ENCODE measurements around the gene LIPJ.
A peak's percentile ranks its signal among the peaks of the same experiment; 100 is the strongest.

LIPJ gene

GRCh38 chr10:88586462-88586861 lies at the start of gene LIPJ:
Gene LIPJ (plus strand): TSS chr10:88586762. CDS start chr10:88590688, 3,926 bp downstream.
- no peak for DNase-seq

- no peak for DNase-seq
Observed at GRCh38 chr10:88537322-88537721, 49.2 kb upstream of the LIPJ start.

- no peak for DNase-seq
Observed at GRCh38 chr10:88538048-88538447, 48.5 kb upstream of the LIPJ start.

- no peak for DNase-seq
Observed at GRCh38 chr10:88540351-88540750, 46.2 kb upstream of the LIPJ start.

- no peak for DNase-seq
Observed at GRCh38 chr10:88541116-88541626, 45.4 kb upstream of the LIPJ start.

- DNase-seq = no peak
Observed at GRCh38 chr10:88542522-88542921, 44.0 kb upstream of the LIPJ start.

GRCh38 chr10:88544140-88544870 lies 42.3 kb upstream of the LIPJ start:
- peak; percentile 39 for DNase-seq

- DNase-seq = no peak
Observed at GRCh38 chr10:88545359-88545758, 41.2 kb upstream of the LIPJ start.

- no peak for DNase-seq
Observed at GRCh38 chr10:88546497-88546896, 40.1 kb upstream of the LIPJ start.

- DNase-seq = no peak
Observed at GRCh38 chr10:88551246-88551645, 35.3 kb upstream of the LIPJ start.

GRCh38 chr10:88553116-88553752 lies 33.3 kb upstream of the LIPJ start:
- DNase-seq = peak; percentile 88

GRCh38 chr10:88555190-88555908 lies 31.2 kb upstream of the LIPJ start:
- peak; percentile 91 for DNase-seq

- no peak for DNase-seq
Observed at GRCh38 chr10:88557256-88557655, 29.3 kb upstream of the LIPJ start.

- DNase-seq = no peak
Observed at GRCh38 chr10:88557658-88558057, 28.9 kb upstream of the LIPJ start.

- DNase-seq = no peak
Observed at GRCh38 chr10:88562152-88562551, 24.4 kb upstream of the LIPJ start.

- DNase-seq = peak; percentile 28
Observed at GRCh38 chr10:88565072-88565471, 21.5 kb upstream of the LIPJ start.

- DNase-seq = peak; percentile 39
Observed at GRCh38 chr10:88582411-88582805, 4.2 kb upstream of the LIPJ start.

GRCh38 chr10:88582806-88583583 lies 3.6 kb upstream of the LIPJ start, which contains the start of gene RNLS:
Gene RNLS (minus strand): TSS chr10:88583318.
- peak; percentile 57 for DNase-seq

- no peak for DNase-seq
Observed at GRCh38 chr10:88583584-88583957, 3.0 kb upstream of the LIPJ start.

- DNase-seq = no peak
Observed at GRCh38 chr10:88592381-88592780, 5.8 kb downstream of the LIPJ start.

- no peak for DNase-seq
Observed at GRCh38 chr10:88592906-88593305, 6.3 kb downstream of the LIPJ start.

- no peak for DNase-seq
Observed at GRCh38 chr10:88594482-88594881, 7.9 kb downstream of the LIPJ start.

- DNase-seq = peak; percentile 93
Observed at GRCh38 chr10:88598055-88598454, 11.5 kb downstream of the LIPJ start.
